GM18907 (cell line): ENCODE results near the gene RERE.
"Not testable (repeated sequence)": the region's sequence is repeated elsewhere in the genome, so short reads cannot be mapped to it uniquely, and the experiment has no call there.

Experiments used
- ATAC-seq: cut with Tn5 transposase; IDR thresholded peaks from one replicate; pipeline ENCODE4 v1.9.1; 2021; ENCODE audit warnings: mild to moderate bottlenecking, moderate library complexity; ENCODE audit not compliant: unreplicated experiment

The RERE gene

GRCh38 chr1:8695442-8695841, 122.0 kb downstream of the RERE start:
- ATAC-seq: not testable (repeated sequence)

GRCh38 chr1:8693107-8693506, 124.3 kb downstream of the RERE start:
- no peak for ATAC-seq

- no peak for ATAC-seq
Measured at GRCh38 chr1:8691662-8692061, 125.8 kb downstream of the RERE start.

- no peak for ATAC-seq
Measured at GRCh38 chr1:8690253-8690525, 127.3 kb downstream of the RERE start.

GRCh38 chr1:8689431-8690252, 127.8 kb downstream of the RERE start:
- no peak for ATAC-seq

- no peak for ATAC-seq
Measured at GRCh38 chr1:8687538-8687937, 129.9 kb downstream of the RERE start.

GRCh38 chr1:8687039-8687438, 130.4 kb downstream of the RERE start:
- ATAC-seq: peak; percentile 62

- no peak for ATAC-seq
Measured at GRCh38 chr1:8685463-8685862, 132.0 kb downstream of the RERE start.

GRCh38 chr1:8684590-8684989, 132.8 kb downstream of the RERE start:
- no peak for ATAC-seq

GRCh38 chr1:8682573-8682972, 134.9 kb downstream of the RERE start:
- no peak for ATAC-seq

- no peak for ATAC-seq
Measured at GRCh38 chr1:8681911-8682310, 135.5 kb downstream of the RERE start.

GRCh38 chr1:8680664-8681650, 136.5 kb downstream of the RERE start:
- ATAC-seq: no peak

- ATAC-seq: no peak
Measured at GRCh38 chr1:8679929-8680663, 137.3 kb downstream of the RERE start.

- ATAC-seq: no peak
Measured at GRCh38 chr1:8679395-8679800, 138.0 kb downstream of the RERE start.

GRCh38 chr1:8678673-8679394, 138.6 kb downstream of the RERE start:
- no peak for ATAC-seq

GRCh38 chr1:8677782-8678181, 139.7 kb downstream of the RERE start:
- no peak for ATAC-seq

- ATAC-seq: no peak
Measured at GRCh38 chr1:8676813-8677212, 140.6 kb downstream of the RERE start.

- no peak for ATAC-seq
Measured at GRCh38 chr1:8676072-8676471, 141.4 kb downstream of the RERE start.

GRCh38 chr1:8674912-8675311, 142.5 kb downstream of the RERE start:
- no peak for ATAC-seq

GRCh38 chr1:8674481-8674880, 143.0 kb downstream of the RERE start:
- no peak for ATAC-seq
